MM.1S (cell line): ENCODE data around the gene TSPAN3.

Experiments
- CTCF ChIP-seq: fragments of 300-600 bp; sonication (generic); IDR thresholded peaks from 2 replicates; pipeline ENCODE4 v1.5.1; 2016; ENCODE audit warnings: antibody characterized with exemption, low read length, mixed read lengths
- EZH2 ChIP-seq: fragments of 300-600 bp; sonication (generic); optimal IDR thresholded peaks from 2 replicates; pipeline ENCODE3; 2017; ENCODE audit warnings: low read depth, mild to moderate bottlenecking, antibody characterized with exemption, low read length, mixed read lengths

GRCh38 chr15:77024273-77025082 lies 46.4 kb downstream of the TSPAN3 start:
- TF ChIP-seq CTCF (peak; percentile 96), EZH2 (no peak)
